ENCODE measurements around the gene CFAP61. TPM values are rescaled to one million over a fixed set of nuclear protein-coding genes. Genes with fewer than 3 reads are reported as not detected.

Gene CFAP61
- total and polyA plus RNA-seq, 2 experiments from 2014 or later = 0.21 TPM; not detected in 1

- Mint-ChIP-seq H3K9me3 (peaks cover 5% of the 10 kb centered on the region; the same call in 2 of the 3 replicates), H3K36me3 (ENCODE audit: low read depth) (no peaks in the 10 kb centered on the region; the same call in 2 of the 3 replicates), H3K4me3 (peak overlapping the region; percentile 67), H3K4me1 (peaks cover 41% of the 10 kb centered on the region), H3K27me3 (ENCODE audit: insufficient read depth, low read depth, poor library complexity) (peaks cover 81% of the 10 kb centered on the region), H3K27ac (no peak overlapping the region)
- peaks cover 92% of the 10 kb centered on the region for H3K27me3 ChIP-seq (ENCODE audit: insufficient read depth)
- H3K79me2 ChIP-seq (replicated peaks; ENCODE audit: insufficient read depth) = no peaks in the 10 kb centered on the region
- H2AFZ ChIP-seq = no peak overlapping the region
- peaks cover 17% of the 10 kb centered on the region for H3F3A ChIP-seq (replicated peaks; ENCODE audit: low read depth)
- DNase-seq (ENCODE audit: low spot score) (peak; percentile 22), ATAC-seq (no peak)
- H3K36me3 ChIP-seq (ENCODE audit: insufficient read depth) = no peaks in the 10 kb centered on the region
- TF ChIP-seq ZNF462 (CRISPR knock-in tag; IDR thresholded peaks at IDR 0.05) (no peak), EZH2 (IDR thresholded peaks at IDR 0.05; ENCODE audit: low read depth, unreplicated experiment) (peak; percentile 80)
- H3K4me2 ChIP-seq = peak overlapping the region; percentile 88
- H4K20me1 ChIP-seq (replicated peaks; ENCODE audit: insufficient read depth) = no peaks in the 10 kb centered on the region
- H3K4me3 ChIP-seq = peak overlapping the region; percentile 61
- no peak overlapping the region for H3K27ac ChIP-seq (ENCODE audit: low read depth)
- H3K9me2 ChIP-seq (ENCODE audit: insufficient read depth) = no peaks in the 10 kb centered on the region
- H3K4me1 ChIP-seq (ENCODE audit: insufficient read depth) = peaks cover 40% of the 10 kb centered on the region
These were observed 313.3 kb downstream of the CFAP61 start for GRCh38 chr20:20365480-20366161.

- H3K79me2 ChIP-seq (replicated peaks; ENCODE audit: insufficient read depth) = no peaks in the 10 kb centered on the region
- no peaks in the 10 kb centered on the region for H3K36me3 ChIP-seq (ENCODE audit: insufficient read depth)
- Mint-ChIP-seq H3K4me3 (peak overlapping the region; percentile 78), H3K4me1 (peaks cover 40% of the 10 kb centered on the region), H3K9me3 (peaks cover 5% of the 10 kb centered on the region; the same call in 2 of the 3 replicates), H3K36me3 (ENCODE audit: low read depth) (no peaks in the 10 kb centered on the region; the same call in 2 of the 3 replicates), H3K27me3 (ENCODE audit: insufficient read depth, low read depth, poor library complexity) (peaks cover 81% of the 10 kb centered on the region), H3K27ac (no peak overlapping the region)
- TF ChIP-seq JUNB (IDR thresholded peaks at IDR 0.05; ENCODE audit: unreplicated experiment) (no peak), NANOG (IDR thresholded peaks at IDR 0.05; ENCODE audit: borderline replicate concordance) (no peak), EZH2phosphoT487 (IDR thresholded peaks at IDR 0.05; ENCODE audit: unreplicated experiment) (no peak)
- ATAC-seq (peak; percentile 0; the same call in 2 of the 3 replicates), DNase-seq (ENCODE audit: low spot score) (peak; percentile 4)
- H3K4me3 ChIP-seq = peak overlapping the region; percentile 61
- no peaks in the 10 kb centered on the region for H4K20me1 ChIP-seq (replicated peaks; ENCODE audit: insufficient read depth)
- peak overlapping the region; percentile 92 for H2AFZ ChIP-seq
- peaks cover 17% of the 10 kb centered on the region for H3F3A ChIP-seq (replicated peaks; ENCODE audit: low read depth)
- no peak overlapping the region for H3K27ac ChIP-seq (ENCODE audit: low read depth)
- peaks cover 41% of the 10 kb centered on the region for H3K4me1 ChIP-seq (ENCODE audit: insufficient read depth)
- no peaks in the 10 kb centered on the region for H3K9me2 ChIP-seq (ENCODE audit: insufficient read depth)
- peak overlapping the region; percentile 88 for H3K4me2 ChIP-seq
- peaks cover 90% of the 10 kb centered on the region for H3K27me3 ChIP-seq (ENCODE audit: insufficient read depth)
These were observed 314.2 kb downstream of the CFAP61 start for GRCh38 chr20:20366551-20366875.

Data from GM23338 (cell line).